Skeletal muscle satellite cell (primary cell): ENCODE measurements around the gene PDIA4.
"Not testable (repeated sequence)": the region's sequence is repeated elsewhere in the genome, so short reads cannot be mapped to it uniquely, and the experiment has no call there.

Source experiments
- H3K27me3 ChIP-seq: 2 replicates; pipeline ENCODE4 v1.7.0; 2013; ENCODE audit warnings: low read length; ENCODE audit not compliant: control insufficient read depth, insufficient read depth
- H3K36me3 ChIP-seq: 2 replicates; pipeline ENCODE4 v1.7.0; 2013; ENCODE audit warnings: mild to moderate bottlenecking, control low read depth, low read length; ENCODE audit not compliant: insufficient read depth
- H3K4me1 ChIP-seq: 2 replicates; pipeline ENCODE4 v1.7.0; 2013; ENCODE audit warnings: low read length; ENCODE audit not compliant: control insufficient read depth, insufficient read depth
- H3K4me2 ChIP-seq: 2 replicates; pipeline ENCODE4 v1.7.0; 2013; ENCODE audit warnings: mild to moderate bottlenecking, low read length
- H3K4me3 ChIP-seq: 2 replicates; pipeline ENCODE4 v1.7.0; 2013; ENCODE audit warnings: low read length
- H3K9ac ChIP-seq: 2 replicates; pipeline ENCODE4 v1.7.0; 2013; ENCODE audit warnings: mild to moderate bottlenecking, low read depth, low read length, moderate library complexity
- H3K9me3 ChIP-seq: replicated peaks from 2 replicates; pipeline ENCODE4 v1.7.0; 2013; ENCODE audit warnings: mild to moderate bottlenecking, control low read depth, low read length

PDIA4 gene

DNA sequence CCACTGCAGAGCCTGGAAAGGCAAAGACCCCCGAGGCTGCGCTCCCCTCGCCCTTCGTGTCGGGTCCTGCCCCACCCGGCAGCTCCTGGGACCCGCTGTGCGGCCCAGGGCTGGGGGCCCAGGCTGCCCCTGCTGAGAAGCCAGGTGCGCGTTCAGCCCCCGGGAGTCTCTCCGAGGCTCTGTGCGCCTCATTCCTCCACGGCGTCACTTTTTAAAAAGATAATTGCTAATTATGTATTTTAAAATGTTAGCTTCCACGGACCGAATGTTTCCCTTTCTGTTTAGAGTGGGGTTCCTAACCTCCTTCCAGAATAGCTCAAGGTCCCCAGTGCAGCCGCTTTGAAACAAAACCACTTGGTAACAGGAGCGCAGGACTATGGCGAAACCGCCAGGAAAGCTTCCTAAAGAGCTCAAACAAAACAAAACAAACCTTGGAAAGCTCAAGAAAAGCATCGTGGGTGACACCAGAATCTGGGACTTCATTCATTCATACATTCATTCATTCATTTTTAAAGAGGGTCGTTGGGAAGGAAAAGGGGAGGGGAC, 45.6 kb downstream of the PDIA4 start:
- H3K36me3 ChIP-seq, result no peaks in the 10 kb centered on the region
- no peaks in the 10 kb centered on the region for H3K9me3 ChIP-seq
- H3K4me2 ChIP-seq, result peak overlapping the region; percentile 92
- peaks cover 12% of the 10 kb centered on the region for H3K4me1 ChIP-seq
- peak overlapping the region; percentile 61 for H3K9ac ChIP-seq
- H3K4me3 ChIP-seq, result peak overlapping the region; percentile 84
- H3K27me3 ChIP-seq, result peaks cover 14% of the 10 kb centered on the region

DNA sequence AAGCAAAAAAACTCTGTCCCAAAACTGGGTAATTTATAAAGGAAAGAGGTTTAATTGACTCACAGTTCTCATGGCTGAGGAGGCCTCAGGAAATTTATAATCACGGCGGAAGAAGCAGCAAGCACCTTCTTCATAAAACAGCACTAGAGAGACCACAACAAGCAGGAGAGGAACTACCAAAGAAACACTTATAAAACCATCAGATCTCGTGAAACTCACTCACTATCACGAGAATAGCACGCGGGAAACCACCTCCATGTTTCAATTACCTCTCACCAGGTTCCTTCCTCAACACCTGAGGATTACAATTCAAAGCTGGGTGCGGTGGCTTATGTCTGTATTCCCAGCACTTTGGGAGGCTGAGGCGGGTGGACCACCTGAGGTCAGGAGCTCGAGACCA, 48.5 kb downstream of the PDIA4 start:
- Histone ChIP-seq H3K27me3 (peaks cover 13% of the 10 kb centered on the region), H3K9ac (no peak overlapping the region), H3K4me2 (no peak overlapping the region), H3K4me3 (no peak overlapping the region), H3K36me3 (no peaks in the 10 kb centered on the region), H3K4me1 (peaks cover 6% of the 10 kb centered on the region), H3K9me3 (no peaks in the 10 kb centered on the region)

DNA sequence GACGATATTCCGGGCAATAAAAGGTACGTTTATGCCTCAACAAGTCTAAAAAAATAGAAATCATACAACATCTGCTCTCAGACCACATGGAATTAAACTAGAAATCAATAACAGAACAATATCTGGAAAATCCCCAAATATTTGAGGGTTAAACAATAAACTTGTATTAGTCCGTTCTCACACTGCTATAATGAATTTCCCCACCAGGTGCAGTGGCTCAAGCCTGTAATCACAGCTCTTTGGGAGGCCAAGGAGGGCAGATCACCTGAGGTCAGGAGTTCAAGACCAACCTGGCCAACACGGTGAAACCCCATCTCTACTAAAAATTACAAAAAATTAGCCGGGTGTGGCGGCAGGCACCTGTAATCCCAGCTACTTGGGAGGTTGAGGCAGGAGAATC, 49.2 kb downstream of the PDIA4 start:
- not testable (repeated sequence) for H3K36me3 ChIP-seq, H3K4me1 ChIP-seq, H3K4me3 ChIP-seq, H3K9ac ChIP-seq, H3K4me2 ChIP-seq, H3K9me3 ChIP-seq
- peaks cover 13% of the 10 kb centered on the region for H3K27me3 ChIP-seq

DNA sequence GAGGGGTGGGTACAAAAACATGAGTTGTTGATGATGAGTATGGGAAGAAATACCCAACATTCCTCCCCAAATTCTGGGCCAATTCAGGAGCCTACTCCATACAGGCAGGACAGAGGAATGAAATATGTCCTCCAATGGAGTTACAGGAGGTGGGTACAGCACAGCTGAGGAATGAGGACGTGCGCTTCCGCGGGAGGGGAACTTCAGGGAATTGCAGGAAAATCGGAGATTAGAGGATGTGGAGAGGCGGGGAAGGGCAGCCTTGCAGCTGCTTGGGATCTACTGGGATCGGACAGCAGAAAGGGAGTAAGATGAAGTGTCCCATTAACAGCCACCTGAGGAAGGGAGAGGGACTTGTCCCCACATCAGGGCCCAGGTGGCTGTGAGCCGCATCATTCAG, 50.2 kb downstream of the PDIA4 start:
- Histone ChIP-seq H3K9ac (no peak overlapping the region), H3K4me2 (no peak overlapping the region), H3K4me1 (no peaks in the 10 kb centered on the region), H3K4me3 (no peak overlapping the region), H3K27me3 (peaks cover 13% of the 10 kb centered on the region), H3K9me3 (no peaks in the 10 kb centered on the region), H3K36me3 (no peaks in the 10 kb centered on the region)

DNA sequence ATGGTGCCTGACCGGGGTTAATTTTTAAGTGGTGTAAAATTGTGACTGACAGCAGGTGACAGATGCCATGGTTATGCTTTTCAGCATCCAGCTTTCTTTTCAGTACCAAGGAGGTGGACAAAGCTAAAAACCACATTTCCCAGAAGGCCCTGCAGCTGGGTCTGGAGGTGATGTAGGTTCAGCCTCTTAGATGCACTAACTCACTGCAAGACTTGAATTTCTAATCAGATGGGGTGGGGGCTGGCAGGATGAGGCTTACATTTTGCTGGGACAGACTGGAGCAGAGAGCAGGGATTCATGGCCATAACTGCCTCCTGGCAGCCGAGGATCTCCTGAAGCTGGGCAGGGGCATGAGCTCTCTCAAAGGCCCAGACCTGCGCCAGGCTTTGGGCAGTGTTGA, 52.4 kb downstream of the PDIA4 start:
- no peak overlapping the region for H3K4me3 ChIP-seq
- H3K9me3 ChIP-seq, result no peaks in the 10 kb centered on the region
- H3K4me1 ChIP-seq, result no peaks in the 10 kb centered on the region
- H3K4me2 ChIP-seq, result no peak overlapping the region
- H3K36me3 ChIP-seq, result no peaks in the 10 kb centered on the region
- H3K9ac ChIP-seq, result no peak overlapping the region
- peaks cover 13% of the 10 kb centered on the region for H3K27me3 ChIP-seq

DNA sequence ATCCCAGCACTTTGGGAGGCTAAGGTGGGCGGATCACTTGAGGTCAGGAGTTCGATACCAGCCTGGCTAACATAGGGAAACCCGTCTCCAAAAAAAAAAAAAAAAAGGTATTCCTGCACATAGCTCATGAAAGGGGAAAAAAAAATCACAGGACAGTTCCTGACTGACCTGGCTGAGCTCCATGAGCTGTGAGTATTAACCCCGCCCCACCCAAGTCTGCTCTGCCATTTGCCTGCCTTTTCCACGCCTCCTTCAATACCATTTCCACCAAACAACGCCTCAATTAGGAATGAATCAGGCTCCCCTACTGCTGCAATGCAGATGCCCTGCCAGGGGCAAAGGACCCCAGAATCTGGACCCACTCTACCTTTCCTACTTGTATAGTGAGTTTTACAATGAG, 55.0 kb downstream of the PDIA4 start:
- Histone ChIP-seq H3K4me3 (no peak overlapping the region), H3K9ac (no peak overlapping the region), H3K36me3 (no peaks in the 10 kb centered on the region)

DNA sequence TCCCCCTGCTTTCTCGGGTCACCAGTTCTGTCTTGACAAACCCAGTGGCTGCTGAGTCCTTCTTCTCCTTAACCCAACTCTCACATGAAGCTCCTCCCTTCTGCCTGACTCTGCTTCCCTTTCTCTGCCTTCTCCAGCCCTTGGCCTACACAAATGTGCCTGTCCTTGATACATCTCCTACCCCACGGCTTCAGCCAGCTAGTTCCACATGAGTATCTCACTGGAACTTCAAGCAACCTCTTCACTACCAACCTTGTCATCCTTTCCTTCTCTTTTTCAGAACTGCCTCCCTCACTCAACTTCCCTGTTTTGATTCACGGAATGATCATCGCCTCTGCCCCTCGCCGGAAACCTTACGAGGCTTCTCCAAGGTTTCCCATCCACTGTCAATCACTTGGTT, 55.9 kb downstream of the PDIA4 start:
- Histone ChIP-seq H3K9me3 (no peaks in the 10 kb centered on the region), H3K4me3 (no peak overlapping the region), H3K9ac (no peak overlapping the region), H3K4me1 (no peaks in the 10 kb centered on the region), H3K27me3 (peaks cover 8% of the 10 kb centered on the region), H3K36me3 (no peaks in the 10 kb centered on the region), H3K4me2 (no peak overlapping the region)

More for the DNA sequence above, 55.0 kb downstream of the PDIA4 start:
- Histone ChIP-seq H3K4me2 (no peak overlapping the region), H3K27me3 (peaks cover 12% of the 10 kb centered on the region), H3K4me1 (no peaks in the 10 kb centered on the region), H3K9me3 (no peaks in the 10 kb centered on the region)

DNA sequence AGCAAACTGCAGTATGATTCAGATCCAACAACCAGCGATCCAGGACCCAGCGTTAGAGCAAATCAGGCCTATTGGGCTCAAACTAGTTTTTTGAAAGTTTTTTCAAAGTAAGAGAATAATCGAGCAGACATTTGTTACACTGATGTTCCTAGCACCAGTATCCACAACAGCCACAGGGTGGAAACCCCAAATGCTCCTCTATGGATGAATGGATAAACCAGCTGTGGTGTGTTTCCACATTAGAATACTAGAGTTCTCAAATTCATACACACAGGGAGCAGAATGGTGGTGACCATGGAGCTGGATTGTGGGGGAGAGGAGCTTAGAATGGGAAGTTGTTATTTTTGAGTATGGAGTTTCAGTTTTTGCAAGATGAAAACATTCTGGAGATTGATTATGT, 60.7 kb downstream of the PDIA4 start:
- no peak overlapping the region for H3K4me2 ChIP-seq
- no peak overlapping the region for H3K9ac ChIP-seq
- no peaks in the 10 kb centered on the region for H3K36me3 ChIP-seq
- H3K27me3 ChIP-seq, result peaks cover 4% of the 10 kb centered on the region
- H3K4me3 ChIP-seq, result no peak overlapping the region
- H3K4me1 ChIP-seq, result peaks cover 13% of the 10 kb centered on the region
- H3K9me3 ChIP-seq, result no peaks in the 10 kb centered on the region

DNA sequence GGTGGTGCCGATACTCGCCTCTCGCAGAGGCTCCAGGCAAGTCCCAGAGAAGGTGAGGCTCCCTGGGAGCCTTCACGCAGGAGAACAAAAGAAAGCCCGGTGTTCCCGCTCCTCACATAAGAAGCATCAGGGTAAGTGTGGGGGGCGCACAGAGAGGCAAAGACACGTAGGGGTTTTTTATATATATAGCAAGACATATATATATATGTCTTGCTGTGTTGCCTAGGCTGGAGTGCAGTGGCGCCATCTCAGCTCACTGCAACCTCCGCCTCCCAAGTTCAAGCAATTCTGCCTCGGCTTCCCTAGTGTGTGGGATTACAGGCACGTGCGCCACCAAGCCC, 61.3 kb downstream of the PDIA4 start:
- H3K4me1 ChIP-seq, result peaks cover 15% of the 10 kb centered on the region
- H3K9me3 ChIP-seq, result no peaks in the 10 kb centered on the region
- H3K36me3 ChIP-seq, result no peaks in the 10 kb centered on the region
- peak overlapping the region; percentile 76 for H3K4me2 ChIP-seq
- H3K9ac ChIP-seq, result peak overlapping the region; percentile 33
- peak overlapping the region; percentile 68 for H3K4me3 ChIP-seq
- H3K27me3 ChIP-seq, result no peaks in the 10 kb centered on the region

DNA sequence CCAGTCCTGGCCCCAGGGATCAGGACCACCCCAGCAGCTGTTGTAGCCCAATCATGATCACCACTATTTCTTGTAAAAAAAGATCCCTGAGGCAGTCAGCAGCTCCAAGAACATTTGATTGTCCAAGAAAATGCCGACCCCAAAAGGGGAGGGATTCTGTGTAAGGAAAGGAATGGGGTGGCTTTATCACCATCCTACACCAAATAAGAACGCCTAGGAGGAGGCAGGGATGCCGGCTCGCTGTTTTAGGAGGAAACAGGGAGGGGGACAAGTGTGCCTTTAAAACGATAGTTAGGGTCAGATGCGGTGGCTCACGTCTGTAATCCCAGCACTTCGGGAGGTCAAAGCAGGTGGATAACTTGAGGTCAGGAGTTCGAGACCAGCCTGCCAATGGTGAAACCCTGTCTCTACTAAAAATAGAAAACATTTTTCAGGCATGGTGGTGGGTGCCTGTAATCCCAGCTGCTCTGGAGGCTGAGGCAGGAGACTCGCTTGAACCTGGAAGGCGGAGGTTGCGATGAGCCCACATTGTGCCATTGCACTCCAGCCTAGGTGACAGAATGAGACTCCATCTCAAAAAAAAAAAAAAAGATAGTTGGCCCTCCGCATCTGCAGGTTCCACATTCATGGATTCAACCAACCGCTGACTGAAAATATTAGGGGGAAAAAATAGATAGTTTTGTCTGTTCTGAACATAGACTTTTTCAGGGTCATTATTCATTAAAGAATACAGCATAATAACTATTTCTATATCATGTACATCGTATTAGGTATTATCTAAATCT, 63.6 kb downstream of the PDIA4 start:
- H3K9ac ChIP-seq, result peak overlapping the region; percentile 72

DNA sequence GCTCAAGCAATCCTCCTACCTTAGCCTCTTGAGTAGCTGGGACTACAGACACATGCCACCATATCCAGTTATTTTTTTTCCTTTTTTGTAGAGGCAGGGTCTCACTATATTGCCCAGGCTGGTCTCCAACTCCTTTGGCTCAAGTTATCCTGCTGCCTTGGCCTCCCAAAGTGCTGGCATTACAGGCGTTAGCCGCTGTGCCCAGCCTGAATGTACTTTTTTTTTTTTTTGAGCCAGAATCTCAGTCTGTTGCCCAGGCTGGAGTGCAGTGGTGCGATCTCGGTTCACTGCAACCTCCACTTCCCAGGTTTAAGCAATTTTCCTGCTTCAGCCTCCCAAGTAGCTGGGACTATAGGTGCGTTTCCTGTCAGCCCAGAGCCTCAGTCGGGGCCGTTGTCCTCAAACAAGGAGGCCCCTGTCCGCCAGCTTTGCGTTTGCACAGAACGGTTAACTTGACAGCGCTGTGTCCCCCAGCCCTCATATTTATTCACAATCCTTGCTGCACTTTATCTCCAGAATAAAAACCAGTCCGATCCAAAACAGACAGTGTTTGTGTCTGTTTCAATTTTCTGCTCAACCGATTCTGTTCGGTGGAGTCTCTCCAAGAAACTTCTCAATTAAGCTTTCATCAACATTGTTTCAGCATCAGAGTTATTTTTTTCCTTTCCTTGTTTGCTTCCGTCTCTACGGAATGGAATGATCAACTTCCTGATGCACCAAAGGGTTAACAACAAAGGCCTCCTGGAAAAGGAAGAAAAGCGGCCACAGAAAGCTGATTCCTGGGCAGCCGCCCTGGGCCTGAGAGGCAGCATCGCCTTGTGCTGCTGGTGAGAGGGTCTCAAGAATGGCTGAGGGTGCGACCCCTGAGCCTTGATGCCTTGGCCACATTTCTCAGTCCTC, 64.5 kb downstream of the PDIA4 start:
- peaks cover 15% of the 10 kb centered on the region for H3K4me1 ChIP-seq
- no peaks in the 10 kb centered on the region for H3K9me3 ChIP-seq
- peak overlapping the region; percentile 72 for H3K9ac ChIP-seq
- H3K4me2 ChIP-seq, result peak overlapping the region; percentile 73
- peak overlapping the region; percentile 73 for H3K4me3 ChIP-seq
- no peaks in the 10 kb centered on the region for H3K27me3 ChIP-seq
- H3K36me3 ChIP-seq, result no peaks in the 10 kb centered on the region

More for the DNA sequence above, 63.6 kb downstream of the PDIA4 start:
- Histone ChIP-seq H3K4me2 (peak overlapping the region; percentile 73), H3K4me3 (peak overlapping the region; percentile 73), H3K9me3 (no peaks in the 10 kb centered on the region), H3K4me1 (peaks cover 15% of the 10 kb centered on the region), H3K36me3 (no peaks in the 10 kb centered on the region), H3K27me3 (no peaks in the 10 kb centered on the region)
